Trophoblast cell (in vitro differentiated cells and primary cell): Measurements from ENCODE around the gene NR6A1.

Source experiments
- DNase-seq, 2 donors: peaks; one replicate each; pipeline ENCODE4 v3.0.0-alpha.2; 2016
- H2AFZ ChIP-seq: 2 replicates; pipeline ENCODE4 v1.6.1; 2013; ENCODE audit warnings: low read length, moderate library complexity, mild to moderate bottlenecking; ENCODE audit not compliant: insufficient read depth, poor library complexity
- H2AK5ac ChIP-seq: 2 replicates; pipeline ENCODE4 v1.6.1; 2013; ENCODE audit warnings: mild to moderate bottlenecking, low read length
- H2BK120ac ChIP-seq: 2 replicates; pipeline ENCODE4 v1.6.1; 2013; ENCODE audit warnings: low read length, mild to moderate bottlenecking, moderate library complexity; ENCODE audit not compliant: insufficient read depth, poor library complexity
- H2BK12ac ChIP-seq: 2 replicates; pipeline ENCODE4 v1.6.1; 2013; ENCODE audit warnings: mild to moderate bottlenecking, low read length, moderate library complexity
- H2BK5ac ChIP-seq: 2 replicates; pipeline ENCODE4 v1.6.1; 2013; ENCODE audit warnings: low read length, low read depth, moderate library complexity, mild to moderate bottlenecking; ENCODE audit not compliant: poor library complexity
- H3K14ac ChIP-seq: 2 replicates; pipeline ENCODE4 v1.6.1; 2013; ENCODE audit warnings: mild to moderate bottlenecking, low read length
- H3K18ac ChIP-seq: 2 replicates; pipeline ENCODE4 v1.6.1; 2013; ENCODE audit warnings: mild to moderate bottlenecking, low read length
- H3K23ac ChIP-seq: 2 replicates; pipeline ENCODE4 v1.6.1; 2013; ENCODE audit warnings: low read length
- H3K27ac ChIP-seq: 2 replicates; pipeline ENCODE4 v1.5.1; 2013; ENCODE audit warnings: low read depth, mild to moderate bottlenecking, inconsistent platforms, low read length, moderate library complexity
- H3K27me3 ChIP-seq: 2 replicates; pipeline ENCODE4 v1.6.1; 2013; ENCODE audit warnings: inconsistent platforms, mild to moderate bottlenecking, low read length, moderate library complexity; ENCODE audit not compliant: insufficient read depth
- H3K36me3 ChIP-seq, 2 experiments: 1 replicate in 1 of 2; 2 replicates in 1 of 2; pipeline ENCODE4 v1.6.1; 2013; ENCODE audit warnings: low read length in 2 of 2, mild to moderate bottlenecking in 2 of 2, moderate library complexity in 1 of 2; ENCODE audit not compliant: insufficient read depth in 2 of 2, control insufficient read depth in 1 of 2
- H3K4ac ChIP-seq: 2 replicates; pipeline ENCODE4 v1.6.1; 2013; ENCODE audit warnings: low read depth, mild to moderate bottlenecking, low read length, moderate library complexity
- H3K4me1 ChIP-seq, 2 experiments: 1 replicate in 1 of 2; 2 replicates in 1 of 2; pipeline ENCODE4 v1.6.1; 2013; ENCODE audit warnings: low read length in 2 of 2, mild to moderate bottlenecking in 2 of 2, moderate library complexity in 1 of 2; ENCODE audit not compliant: insufficient read depth in 2 of 2, control insufficient read depth in 1 of 2
- H3K4me2 ChIP-seq: 2 replicates; pipeline ENCODE4 v1.6.1; 2013; ENCODE audit warnings: inconsistent platforms, mild to moderate bottlenecking, low read length, moderate library complexity
- H3K4me3 ChIP-seq: 2 replicates; pipeline ENCODE4 v1.5.1; 2013; ENCODE audit warnings: mild to moderate bottlenecking, low read depth, low read length, inconsistent platforms
- H3K79me1 ChIP-seq: one replicate; pipeline ENCODE4 v1.6.1; 2013; ENCODE audit warnings: low read length
- H3K79me2 ChIP-seq: 2 replicates; pipeline ENCODE4 v1.6.1; 2013; ENCODE audit warnings: low read length, mild to moderate bottlenecking; ENCODE audit not compliant: control insufficient read depth, insufficient read depth, poor library complexity
- H3K9ac ChIP-seq: 2 replicates; pipeline ENCODE4 v1.6.1; 2013; ENCODE audit warnings: mild to moderate bottlenecking, low read length
- H3K9me3 ChIP-seq: 2 replicates; pipeline ENCODE4 v1.6.1; 2013; ENCODE audit warnings: low read depth, mild to moderate bottlenecking, control low read depth, inconsistent platforms, low read length; ENCODE audit not compliant: insufficient read depth
- H4K12ac ChIP-seq: 2 replicates; pipeline ENCODE4 v1.6.1; 2013; ENCODE audit warnings: low read depth, mild to moderate bottlenecking, low read length, moderate library complexity
- H4K8ac ChIP-seq: 2 replicates; pipeline ENCODE4 v1.6.1; 2013; ENCODE audit warnings: low read depth, mild to moderate bottlenecking, low read length, moderate library complexity
- H4K91ac ChIP-seq: one replicate; pipeline ENCODE4 v1.6.1; 2013; ENCODE audit warnings: low read depth, mild to moderate bottlenecking, low read length, moderate library complexity
- WGBS: extraction: QIAGEN DNeasy Blood & Tissue Kit; methylation state at CpG from one replicate; pipeline ENCODE4 v1.1.7; 2013; ENCODE audit warnings: missing lambda C conversion rate; ENCODE audit not compliant: insufficient read length, insufficient coverage; ENCODE audit errors: extremely low coverage; 5-methylcytosine and 5-hydroxymethylcytosine counted together

The NR6A1 gene

DNA sequence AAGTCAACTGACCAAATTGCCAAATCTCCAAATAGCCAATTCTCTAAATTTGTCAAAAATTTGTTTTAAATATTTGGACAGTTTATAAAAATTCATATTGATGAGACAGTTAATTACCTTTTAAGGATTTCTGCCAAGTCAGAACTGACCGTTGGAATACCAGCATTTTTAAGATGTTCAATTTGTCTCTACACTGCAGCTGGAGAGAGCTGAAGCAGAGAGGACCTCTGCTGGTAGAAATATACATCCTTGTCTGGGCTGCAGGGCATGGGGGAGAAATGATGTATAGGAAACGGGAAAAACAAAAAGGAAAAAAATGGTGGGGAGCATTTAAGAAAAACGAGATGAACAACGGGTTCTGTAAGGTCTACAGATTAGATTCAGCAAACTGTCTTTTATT lies 16.8 kb downstream of the NR6A1 start:
- Histone ChIP-seq H3K18ac (no peak overlapping the region), H4K91ac (no peak overlapping the region), H3K4ac (no peak overlapping the region), H3K27ac (no peak overlapping the region), H2AFZ (no peak overlapping the region), H2BK5ac (no peak overlapping the region), H3K9ac (no peak overlapping the region), H3K27me3 (no peaks in the 10 kb centered on the region), H3K9me3 (no peaks in the 10 kb centered on the region), H4K12ac (no peak overlapping the region), H2AK5ac (no peak overlapping the region), H3K79me1 (no peaks in the 10 kb centered on the region), H3K4me2 (no peak overlapping the region), H2BK12ac (no peak overlapping the region), H2BK120ac (no peak overlapping the region), H3K4me3 (no peak overlapping the region), H3K4me1 (no peaks in the 10 kb centered on the region), H3K79me2 (no peaks in the 10 kb centered on the region), H4K8ac (no peak overlapping the region), H3K23ac (no peak overlapping the region), H3K36me3 (no peaks in the 10 kb centered on the region), H3K14ac (no peak overlapping the region)
- peak in 1 of 2 donors; percentile 53 for DNase-seq
- WGBS = no CpG with 5 or more reads among the region's 4 CpGs

DNA sequence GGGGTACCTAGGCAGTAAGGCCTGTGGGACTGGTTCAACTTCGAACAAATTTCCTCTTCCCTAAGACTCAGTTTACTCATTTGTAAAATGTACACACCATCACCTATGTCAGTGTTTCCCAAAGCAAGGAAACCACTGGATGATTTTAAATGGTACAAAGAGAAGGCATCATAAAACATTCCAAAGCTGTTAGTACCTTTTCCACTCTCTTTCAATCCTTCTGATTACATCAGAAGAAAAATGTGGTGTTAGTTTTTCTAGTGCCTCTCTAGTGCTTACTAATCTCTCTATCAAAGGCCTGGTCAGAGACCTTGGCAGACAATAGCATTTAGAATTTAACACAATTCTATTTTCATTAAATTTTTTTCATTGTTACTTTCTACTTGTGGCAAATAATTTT lies 18.1 kb downstream of the NR6A1 start:
- H3K4ac ChIP-seq = no peak overlapping the region
- no peak overlapping the region for H3K4me3 ChIP-seq
- no peak overlapping the region for H3K18ac ChIP-seq
- peak in 1 of 2 donors; percentile 74 for DNase-seq
- H2AK5ac ChIP-seq = no peak overlapping the region
- no peak overlapping the region for H3K27ac ChIP-seq
- no peak overlapping the region for H3K14ac ChIP-seq
- H3K9ac ChIP-seq = no peak overlapping the region
- H4K8ac ChIP-seq = no peak overlapping the region
- H4K12ac ChIP-seq = no peak overlapping the region
- H2BK5ac ChIP-seq = no peak overlapping the region
- no peak overlapping the region for H3K4me2 ChIP-seq
- no peaks in the 10 kb centered on the region for H3K9me3 ChIP-seq
- no peak overlapping the region for H2AFZ ChIP-seq
- H3K4me1 ChIP-seq = no peaks in the 10 kb centered on the region
- no peak overlapping the region for H2BK120ac ChIP-seq
- H4K91ac ChIP-seq = no peak overlapping the region
- H3K23ac ChIP-seq = no peak overlapping the region
- no peaks in the 10 kb centered on the region for H3K79me1 ChIP-seq
- H3K27me3 ChIP-seq = no peaks in the 10 kb centered on the region
- no peaks in the 10 kb centered on the region for H3K36me3 ChIP-seq
- no CpG with 5 or more reads among the region's 1 CpG for WGBS
- H3K79me2 ChIP-seq = no peaks in the 10 kb centered on the region
- H2BK12ac ChIP-seq = peak overlapping the region; percentile 40

DNA sequence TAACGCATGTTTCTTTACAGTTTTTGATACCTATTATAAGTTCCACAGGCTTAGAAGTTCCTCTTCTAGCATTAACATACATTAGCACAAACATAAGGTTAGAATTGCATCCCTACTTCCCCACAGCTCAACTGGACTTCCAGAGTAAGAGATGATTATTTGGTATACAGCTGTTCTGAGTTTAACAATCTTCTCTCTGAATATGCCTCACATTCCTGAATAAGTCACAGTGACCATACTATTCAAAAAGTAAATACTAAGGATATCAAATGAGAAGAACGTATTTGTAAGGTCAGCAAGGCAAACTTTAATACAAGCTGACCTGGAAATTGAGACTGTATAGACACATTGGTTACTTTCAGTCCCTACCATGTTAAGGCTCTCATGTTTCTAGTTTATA lies 21.3 kb downstream of the NR6A1 start:
- WGBS = no CpG with 5 or more reads among the region's 2 CpGs

DNA sequence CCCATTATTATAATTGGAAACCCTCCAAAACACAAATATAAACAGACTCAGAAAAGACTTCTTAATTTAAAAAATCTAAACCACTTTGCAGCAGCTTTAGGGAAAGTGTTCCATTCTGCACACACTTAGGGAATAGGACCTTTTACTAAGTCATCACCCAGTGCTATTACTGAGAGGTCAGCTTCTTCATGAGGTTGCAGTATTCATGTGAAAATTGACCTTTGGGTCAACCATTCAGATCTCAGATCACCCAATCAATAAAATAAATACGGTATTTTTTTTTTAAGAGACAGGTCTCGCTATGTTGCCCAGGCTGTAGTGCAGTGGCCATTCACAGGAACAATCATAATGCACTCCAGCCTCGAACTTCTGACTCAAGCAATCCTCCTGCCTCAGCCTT lies 21.8 kb downstream of the NR6A1 start:
- no peaks in the 10 kb centered on the region for H3K27me3 ChIP-seq
- no peak overlapping the region for H2BK5ac ChIP-seq
- no peak overlapping the region for H3K18ac ChIP-seq
- H3K79me1 ChIP-seq = no peaks in the 10 kb centered on the region
- no peak overlapping the region for H3K23ac ChIP-seq
- H2BK12ac ChIP-seq = no peak overlapping the region
- no CpG with 5 or more reads among the region's 3 CpGs for WGBS
- no peaks in the 10 kb centered on the region for H3K36me3 ChIP-seq
- H2BK120ac ChIP-seq = no peak overlapping the region
- no peak overlapping the region for H2AFZ ChIP-seq
- H3K14ac ChIP-seq = no peak overlapping the region
- H3K9me3 ChIP-seq = no peaks in the 10 kb centered on the region
- H4K91ac ChIP-seq = no peak overlapping the region
- H3K9ac ChIP-seq = no peak overlapping the region
- H3K4me3 ChIP-seq = no peak overlapping the region
- H3K4ac ChIP-seq = no peak overlapping the region
- DNase-seq = no peak
- no peaks in the 10 kb centered on the region for H3K79me2 ChIP-seq
- no peak overlapping the region for H3K27ac ChIP-seq
- H4K8ac ChIP-seq = no peak overlapping the region
- no peak overlapping the region for H2AK5ac ChIP-seq
- peaks cover 0 to 2% of the 10 kb centered on the region in 2 experiments for H3K4me1 ChIP-seq
- no peak overlapping the region for H4K12ac ChIP-seq
- H3K4me2 ChIP-seq = no peak overlapping the region

More for the DNA sequence above, 21.3 kb downstream of the NR6A1 start:
- H2AK5ac ChIP-seq = no peak overlapping the region
- no peak overlapping the region for H4K8ac ChIP-seq
- H2AFZ ChIP-seq = no peak overlapping the region
- H3K36me3 ChIP-seq = no peaks in the 10 kb centered on the region
- no peak overlapping the region for H2BK120ac ChIP-seq
- no peak overlapping the region for H3K23ac ChIP-seq
- no peaks in the 10 kb centered on the region for H3K27me3 ChIP-seq
- no peak overlapping the region for H4K12ac ChIP-seq
- no peak overlapping the region for H3K18ac ChIP-seq
- no peak for DNase-seq
- H3K27ac ChIP-seq = no peak overlapping the region
- no peaks in the 10 kb centered on the region for H3K79me1 ChIP-seq
- H3K4me2 ChIP-seq = no peak overlapping the region
- H3K79me2 ChIP-seq = no peaks in the 10 kb centered on the region
- H2BK12ac ChIP-seq = no peak overlapping the region
- no peaks in the 10 kb centered on the region for H3K9me3 ChIP-seq
- no peak overlapping the region for H3K4me3 ChIP-seq
- no peak overlapping the region for H4K91ac ChIP-seq
- H3K4ac ChIP-seq = no peak overlapping the region
- no peak overlapping the region for H2BK5ac ChIP-seq
- H3K4me1 ChIP-seq = peaks cover 0 to 2% of the 10 kb centered on the region in 2 experiments
- H3K9ac ChIP-seq = no peak overlapping the region
- no peak overlapping the region for H3K14ac ChIP-seq
